GM12878 (cell line): ENCODE measurements around the gene B3GNT9. TPM values are rescaled to one million over a fixed set of nuclear protein-coding genes. Genes with fewer than 3 reads are reported as not detected.
A peak's percentile ranks its signal among the peaks of the same experiment; 100 is the strongest.

Source experiments
- ATAC-seq: fragments of 200-7000 bp; cut with Tn5 transposase; 3 replicates; pipeline ENCODE4 v1.9.1; 2020; ENCODE audit warnings: mild to moderate bottlenecking, moderate library complexity
- BruUV-seq: library from RNA; stranded (reverse); fragments of 400-500 nt; replicated peaks from 2 replicates; lab custom pipeline; 2021; lab: Mats Ljungman, UMichigan
- CTCF ChIA-PET: fragments of 300-600 bp; sonication (Branson Sonifier 250); formaldehyde crosslinking; extraction: SDS; loops from one replicate; lab custom pipeline; 2021; ENCODE audit warnings: inconsistent platforms; lab: Yijun Ruan, JAX
- POLR2A ChIA-PET: fragments of 350-600 bp; formaldehyde crosslinking; extraction: SDS; loops from one replicate; lab custom pipeline; 2021; ENCODE audit warnings: inconsistent platforms; lab: Charles Lee
- RAD21 ChIA-PET: fragments of 300-600 bp; sonication (Branson Sonifier 250); formaldehyde crosslinking; loops from one replicate; lab custom pipeline; 2023; ENCODE audit warnings: antibody characterized with exemption; ENCODE audit not compliant: unreplicated experiment; lab: Charles Lee
- SMC1A ChIA-PET: fragments of 300-600 bp; sonication (Branson Sonifier 250); formaldehyde crosslinking; loops from one replicate; lab custom pipeline; 2023; ENCODE audit not compliant: unreplicated experiment, uncharacterized antibody; lab: Charles Lee
- DNase-seq: peaks from one replicate; pipeline ENCODE4 v3.0.0-alpha.2; 2011; ENCODE audit warnings: low read depth, low spot score
- FAIRE-seq: peaks from 3 replicates; lab custom pipeline; 2011; peaks lifted over from hg19 to GRCh38; lab: Jason Lieb, UNC
- H2AFZ ChIP-seq: 2 replicates; pipeline ENCODE4 v1.6.0; 2011; ENCODE audit warnings: low read depth, low read length, control low read depth; ENCODE audit not compliant: control insufficient read depth
- H3K27ac ChIP-seq: 2 replicates; pipeline ENCODE4 v1.5.1; 2011; ENCODE audit warnings: control low read depth; ENCODE audit not compliant: control insufficient read depth, insufficient read depth
- H3K27me3 ChIP-seq, 2 experiments: replicated peaks in 1 of 2; 2 replicates each; pipeline versions ENCODE4 v1.6.0 to v1.6.1; 2011; ENCODE audit warnings: low read length in 1 of 2; ENCODE audit not compliant: control insufficient read depth in 2 of 2, insufficient read depth in 2 of 2
- H3K36me3 ChIP-seq, 2 experiments: 2 replicates each; pipeline ENCODE4 v1.5.1; 2011; ENCODE audit warnings: low read length in 1 of 2; ENCODE audit not compliant: control insufficient read depth in 2 of 2, insufficient read depth in 2 of 2
- H3K4me1 ChIP-seq: 2 replicates; pipeline ENCODE4 v1.6.1; 2011; ENCODE audit warnings: mild to moderate bottlenecking, low read length, moderate library complexity, mixed read lengths; ENCODE audit not compliant: control insufficient read depth, insufficient read depth
- H3K4me2 ChIP-seq: 2 replicates; pipeline ENCODE4 v1.6.0; 2011; ENCODE audit warnings: control low read depth; ENCODE audit not compliant: control insufficient read depth, insufficient read depth
- H3K4me3 ChIP-seq: fragments of 200-600 bp; sonication (generic); 2 replicates; pipeline ENCODE4 v1.5.1; 2016
- H3K79me2 ChIP-seq: 2 replicates; pipeline ENCODE4 v1.6.0; 2011; ENCODE audit warnings: low read length; ENCODE audit not compliant: control insufficient read depth, insufficient read depth
- H3K9ac ChIP-seq: 2 replicates; pipeline ENCODE4 v1.8.0; 2011; ENCODE audit warnings: low read length, control low read depth, mixed read lengths; ENCODE audit not compliant: control insufficient read depth, insufficient read depth
- H3K9me3 ChIP-seq: replicated peaks from 3 replicates; pipeline ENCODE4 v1.5.1; 2011; ENCODE audit warnings: mild to moderate bottlenecking, low read length; ENCODE audit not compliant: control insufficient read depth, insufficient read depth
- H4K20me1 ChIP-seq: 2 replicates; pipeline ENCODE4 v1.6.0; 2011; ENCODE audit not compliant: control insufficient read depth, insufficient read depth
- BHLHE40 ChIP-seq, 2 experiments: fragments of 450-650 bp in 1 of 2; IDR thresholded peaks; 2 replicates each; pipeline ENCODE4 v1.6.1; 2011 to 2017; ENCODE audit warnings: low read depth in 2 of 2, borderline replicate concordance in 1 of 2, improper control_type of control experiment in 1 of 2, low read length in 1 of 2, mild to moderate bottlenecking in 1 of 2
- DPF2 ChIP-seq: fragments of 450-650 bp; IDR thresholded peaks from 2 replicates; pipeline ENCODE4 v1.6.1; 2017; ENCODE audit warnings: mild to moderate bottlenecking
- IRF4 ChIP-seq: IDR thresholded peaks from 2 replicates; pipeline ENCODE4 v1.6.1; 2011; ENCODE audit warnings: low read depth, low read length
- NFIC ChIP-seq: IDR thresholded peaks from 2 replicates; pipeline ENCODE4 v1.6.1; 2012; ENCODE audit warnings: low read depth, mild to moderate bottlenecking, inconsistent platforms, low read length, moderate library complexity
- NR2C1 ChIP-seq: fragments of 450-650 bp; IDR thresholded peaks from 2 replicates; pipeline ENCODE4 v1.6.1; 2017; ENCODE audit warnings: antibody characterized with exemption, mild to moderate bottlenecking, moderate library complexity
- NRF1 ChIP-seq: conservative IDR thresholded peaks from 2 replicates; pipeline ENCODE4 v1.6.1; 2011; ENCODE audit warnings: mild to moderate bottlenecking, low read depth, low read length, improper control_type of control experiment
- PAX8 ChIP-seq: fragments of 450-650 bp; IDR thresholded peaks from 2 replicates; pipeline ENCODE4 v1.6.1; 2017; ENCODE audit warnings: mild to moderate bottlenecking, moderate library complexity
- RFX5 ChIP-seq: IDR thresholded peaks from 2 replicates; pipeline ENCODE4 v1.6.1; 2011; ENCODE audit warnings: low read depth, low read length, improper control_type of control experiment
- SMARCA5 ChIP-seq: fragments of 450-650 bp; IDR thresholded peaks from 2 replicates; pipeline ENCODE4 v1.6.1; 2017; ENCODE audit warnings: mild to moderate bottlenecking
- SUZ12 ChIP-seq: fragments of 200-600 bp; sonication (generic); IDR thresholded peaks from one replicate; pipeline ENCODE4 v1.6.1; 2018; ENCODE audit warnings: antibody characterized with exemption, mild to moderate bottlenecking; ENCODE audit not compliant: unreplicated experiment
- WGBS: methylation state at CpG from one replicate; pipeline ENCODE4 v1.1.6; 2016; ENCODE audit warnings: low lambda C conversion rate; ENCODE audit not compliant: insufficient replicate concordance, insufficient coverage; ENCODE audit errors: missing lambda C conversion rate; 5-methylcytosine and 5-hydroxymethylcytosine counted together
- in situ Hi-C: fragments of 300-500 bp; cut with MboI; formaldehyde crosslinking; loops from 9 replicates; pipeline ENCODE4 v1.14.3; 2018; ENCODE audit warnings: mixed read lengths
- intact Hi-C: fragments of 100-400 bp; cut with micrococcal nuclease; formaldehyde crosslinking; loops from one replicate; pipeline ENCODE4 v1.14.2; 2022; ENCODE audit not compliant: unreplicated experiment
- polyA plus RNA-seq, 11 experiments: library from polyadenylated mRNA; depleted of rRNA in 4 of 11; unstranded in 6 of 11; stranded (reverse) in 5 of 11; fragments of >200 nt; fragmentation: Nextera tagmentation in 4 of 11; fragmentation: Illumina TruSeq in 1 of 11; extraction: Ambion mirVana in 4 of 11; extraction: Trizol in 1 of 11; gene quantifications; 1 replicate in 1 of 11; 2 replicates in 10 of 11; pipeline versions ENCODE4 v1.2.1 to v1.2.3, GENCODE V29; 2011 to 2016; ENCODE audit warnings: inconsistent platforms in 2 of 11, missing spikeins in 2 of 11, low read depth in 1 of 11
- total RNA-seq, 4 experiments: library from RNA; depleted of rRNA in 3 of 4; stranded (reverse); fragments of >200 nt in 3 of 4; fragmentation: Illumina TruSeq in 1 of 4; extraction: Trizol in 1 of 4; gene quantifications; 2 replicates each; pipeline versions ENCODE4 v1.2.1 to v1.2.3, GENCODE V29; 2013 to 2021
- TF ChIP-seq, protein P1 (sequence below): fragments of 450-650 bp; conservative IDR thresholded peaks from 2 replicates; pipeline ENCODE4 v1.6.1; 2017; ENCODE audit warnings: mild to moderate bottlenecking, moderate library complexity
- TF ChIP-seq, protein P2 (sequence below): fragments of 450-650 bp; IDR thresholded peaks from 2 replicates; pipeline ENCODE4 v1.6.1; 2014; ENCODE audit warnings: mild to moderate bottlenecking

Gene B3GNT9
- total and polyA plus RNA-seq, 10 of the 15 experiments (the other 5 are each of a cell fraction or from before 2014, with no cell fraction given), result 0.08 to 5.0 (median 1.9) TPM

DNA sequence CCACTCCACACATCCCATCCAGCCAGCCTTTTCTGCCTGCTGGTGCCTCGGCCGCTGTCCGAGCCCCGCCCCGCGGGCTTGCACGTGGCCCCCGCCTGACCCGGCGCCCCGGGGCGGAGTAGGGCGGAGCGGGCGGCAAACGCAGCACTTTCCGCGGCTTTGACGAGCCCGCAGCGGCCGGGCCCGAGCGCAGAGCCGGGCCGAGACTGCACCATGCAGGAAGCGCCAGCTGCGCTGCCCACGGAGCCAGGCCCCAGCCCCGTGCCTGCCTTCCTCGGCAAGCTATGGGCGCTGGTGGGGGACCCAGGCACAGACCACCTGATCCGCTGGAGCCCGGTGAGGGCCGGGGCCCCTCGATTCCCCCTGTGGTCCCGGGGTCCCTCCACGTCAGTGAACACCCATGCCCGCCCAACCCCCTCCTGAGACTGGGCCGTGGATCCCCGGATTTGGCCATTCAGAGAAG, 13.8 kb upstream of the B3GNT9 start, which contains the start of gene HSF4 (continued):
- TF ChIP-seq, protein P1, sequence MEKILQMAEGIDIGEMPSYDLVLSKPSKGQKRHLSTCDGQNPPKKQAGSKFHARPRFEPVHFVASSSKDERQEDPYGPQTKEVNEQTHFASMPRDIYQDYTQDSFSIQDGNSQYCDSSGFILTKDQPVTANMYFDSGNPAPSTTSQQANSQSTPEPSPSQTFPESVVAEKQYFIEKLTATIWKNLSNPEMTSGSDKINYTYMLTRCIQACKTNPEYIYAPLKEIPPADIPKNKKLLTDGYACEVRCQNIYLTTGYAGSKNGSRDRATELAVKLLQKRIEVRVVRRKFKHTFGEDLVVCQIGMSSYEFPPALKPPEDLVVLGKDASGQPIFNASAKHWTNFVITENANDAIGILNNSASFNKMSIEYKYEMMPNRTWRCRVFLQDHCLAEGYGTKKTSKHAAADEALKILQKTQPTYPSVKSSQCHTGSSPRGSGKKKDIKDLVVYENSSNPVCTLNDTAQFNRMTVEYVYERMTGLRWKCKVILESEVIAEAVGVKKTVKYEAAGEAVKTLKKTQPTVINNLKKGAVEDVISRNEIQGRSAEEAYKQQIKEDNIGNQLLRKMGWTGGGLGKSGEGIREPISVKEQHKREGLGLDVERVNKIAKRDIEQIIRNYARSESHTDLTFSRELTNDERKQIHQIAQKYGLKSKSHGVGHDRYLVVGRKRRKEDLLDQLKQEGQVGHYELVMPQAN, result 0 out of 2 replicates have a peak, but pooled peaks have one; percentile 23
- TF ChIP-seq BHLHE40 (IDR thresholded peaks at IDR 0.05; ENCODE audit: borderline replicate concordance in 1 of 2, low read depth in 2 of 2, low read length in 1 of 2) (peak; percentile 80 to 93; a peak in 3 of 4 replicates), SMARCA5 (peak; percentile 39; the same call in 1 of the 2 replicates), DPF2 (peak; percentile 59)

DNA sequence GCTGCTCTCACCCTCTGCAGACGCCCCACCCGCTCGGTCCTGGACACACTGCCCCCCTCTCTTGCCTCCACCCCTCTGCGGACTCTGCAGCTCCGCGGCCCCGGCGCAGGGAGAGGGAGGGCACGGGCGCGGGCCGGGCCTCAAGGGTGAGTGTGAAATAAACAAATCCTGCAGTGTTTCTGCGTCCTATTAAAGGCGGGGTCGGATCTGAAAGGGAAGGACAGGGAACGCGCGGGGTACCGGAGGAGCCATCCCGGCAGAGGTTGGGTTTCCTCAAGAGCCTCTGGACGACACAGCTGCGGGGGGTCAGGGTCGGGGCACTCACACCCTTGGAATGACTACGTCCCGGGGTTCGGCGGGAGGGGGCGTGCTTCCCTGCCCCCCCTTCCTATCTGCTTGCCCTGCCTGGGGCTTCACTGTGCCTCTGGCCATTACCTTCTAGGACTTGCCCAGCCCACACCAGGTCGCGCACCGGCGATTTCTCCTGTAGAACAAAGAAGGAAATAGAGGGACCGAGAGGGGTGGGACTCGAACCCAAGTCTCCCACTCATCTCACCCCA, 13.3 kb upstream of the B3GNT9 start:
- Histone ChIP-seq H4K20me1 (no peaks in the 10 kb centered on the region; the same call in 1 of the 2 replicates), H3K9ac (no peak overlapping the region), H2AFZ (no peak overlapping the region; the same call in 1 of the 2 replicates), H3K4me3 (peak overlapping the region; percentile 53; the same call in 1 of the 2 replicates), H3K36me3 (no peaks in the 10 kb centered on the region), H3K4me2 (peak overlapping the region; percentile 83), H3K4me1 (peaks cover 37% of the 10 kb centered on the region), H3K79me2 (no peaks in the 10 kb centered on the region; the same call in 1 of the 2 replicates), H3K27me3 (peaks cover 2 to 18% of the 10 kb centered on the region in 2 experiments), H3K9me3 (no peaks in the 10 kb centered on the region; the same call in 2 of the 3 replicates), H3K27ac (no peak overlapping the region)
- intact Hi-C loops (no loop called here), in situ Hi-C loops (no loop called here)
- DNase-seq (no peak), FAIRE-seq (no peak), ATAC-seq (no peak)
- no TSS peak for BruUV-seq
- ChIA-PET RAD21 (no interaction called here), CTCF (interaction anchor here (1.4 kb wide), 1 partner anchor 9 kb away, joined by 5 read pairs; no protein-coding TSS in a partner anchor), SMC1A (interaction anchor here (1.8 kb wide), 1 partner anchor 13 kb away, joined by 10 read pairs; no protein-coding TSS in a partner anchor), POLR2A (interaction anchor here (0.6 to 8.2 kb wide), 2 partner anchors 9 to 110 kb away, joined by 5 to 137 read pairs; partner anchors contain the start of gene NOL3)
- 18% methylated on average over 23 of the region's 34 CpGs for WGBS
- TF ChIP-seq NFIC, result no peak
- TF ChIP-seq PAX8, result no peak
- no peak for TF ChIP-seq NRF1
- TF ChIP-seq NR2C1, result no peak
- TF ChIP-seq, protein P2, sequence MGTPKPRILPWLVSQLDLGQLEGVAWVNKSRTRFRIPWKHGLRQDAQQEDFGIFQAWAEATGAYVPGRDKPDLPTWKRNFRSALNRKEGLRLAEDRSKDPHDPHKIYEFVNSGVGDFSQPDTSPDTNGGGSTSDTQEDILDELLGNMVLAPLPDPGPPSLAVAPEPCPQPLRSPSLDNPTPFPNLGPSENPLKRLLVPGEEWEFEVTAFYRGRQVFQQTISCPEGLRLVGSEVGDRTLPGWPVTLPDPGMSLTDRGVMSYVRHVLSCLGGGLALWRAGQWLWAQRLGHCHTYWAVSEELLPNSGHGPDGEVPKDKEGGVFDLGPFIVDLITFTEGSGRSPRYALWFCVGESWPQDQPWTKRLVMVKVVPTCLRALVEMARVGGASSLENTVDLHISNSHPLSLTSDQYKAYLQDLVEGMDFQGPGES, result no peak
- peak; percentile 74 for TF ChIP-seq SUZ12
- no peak for TF ChIP-seq RFX5
- no peak for TF ChIP-seq IRF4
- TF ChIP-seq, all 136 proteins: peak for 1
